Neural progenitor cell (in vitro differentiated cells): Measurements from ENCODE around the gene ARAF. TPM values are rescaled to one million over a fixed set of nuclear protein-coding genes. Genes with fewer than 3 reads are reported as not detected.

Experiments
- DNase-seq: peaks from one replicate; pipeline ENCODE4 v3.0.0-alpha.2; 2016; ENCODE audit warnings: low spot score
- H2AFZ ChIP-seq: fragments of 200-600 bp; sonication (generic); replicated peaks from 2 replicates; pipeline ENCODE4 v1.6.1; 2016; ENCODE audit warnings: antibody characterized with exemption
- H3F3A ChIP-seq: fragments of 200-600 bp; sonication (generic); 2 replicates; pipeline ENCODE4 v1.6.1; 2016; ENCODE audit warnings: antibody characterized with exemption, low read depth
- H3K27ac ChIP-seq: fragments of 200-600 bp; sonication (generic); 2 replicates; pipeline ENCODE4 v1.5.1; 2016; ENCODE audit warnings: mild to moderate bottlenecking
- H3K27me3 ChIP-seq: fragments of 200-600 bp; sonication (generic); 2 replicates; pipeline ENCODE4 v1.6.1; 2016; ENCODE audit warnings: mild to moderate bottlenecking, moderate library complexity
- H3K36me3 ChIP-seq: fragments of 200-600 bp; sonication (generic); 2 replicates; pipeline ENCODE4 v1.5.1; 2016
- H3K4me1 ChIP-seq: fragments of 200-600 bp; sonication (generic); 2 replicates; pipeline ENCODE4 v1.6.1; 2016; ENCODE audit warnings: mixed run types
- H3K4me2 ChIP-seq: fragments of 200-600 bp; sonication (generic); 2 replicates; pipeline ENCODE4 v1.6.1; 2016
- H3K4me3 ChIP-seq: fragments of 200-600 bp; sonication (generic); 2 replicates; pipeline ENCODE4 v1.5.1; 2016
- H3K79me2 ChIP-seq: fragments of 200-600 bp; sonication (generic); 2 replicates; pipeline ENCODE4 v1.6.1; 2016; ENCODE audit warnings: low read depth
- H3K9ac ChIP-seq: fragments of 200-600 bp; sonication (generic); 2 replicates; pipeline ENCODE4 v1.6.1; 2016
- H3K9me3 ChIP-seq: fragments of 200-600 bp; sonication (generic); 2 replicates; pipeline ENCODE4 v1.5.1; 2016; ENCODE audit warnings: low read depth
- H4K20me1 ChIP-seq: fragments of 200-600 bp; sonication (generic); 2 replicates; pipeline ENCODE4 v1.6.1; 2016; ENCODE audit warnings: low read depth
- H3K27ac Mint-ChIP-seq: 3 replicates; pipeline ENCODE4 v1.8.0; 2021; ENCODE audit warnings: mixed read lengths
- H3K27me3 Mint-ChIP-seq: 2 replicates; pipeline ENCODE4 v1.8.0; 2022; ENCODE audit warnings: low read depth, mild to moderate bottlenecking, inconsistent platforms, moderate library complexity, mixed read lengths; ENCODE audit not compliant: insufficient read depth
- H3K36me3 Mint-ChIP-seq: 3 replicates; pipeline ENCODE4 v1.8.0; 2021; ENCODE audit warnings: mixed read lengths
- H3K4me1 Mint-ChIP-seq: 3 replicates; pipeline ENCODE4 v1.8.0; 2021; ENCODE audit warnings: mixed read lengths
- H3K4me3 Mint-ChIP-seq: 3 replicates; pipeline ENCODE4 v1.8.0; 2021; ENCODE audit warnings: mild to moderate bottlenecking, moderate library complexity, mixed read lengths
- H3K9me3 Mint-ChIP-seq: 3 replicates; pipeline ENCODE4 v1.8.0; 2020; ENCODE audit warnings: mixed read lengths
- EZH2 ChIP-seq: fragments of 200-600 bp; sonication (generic); IDR thresholded peaks from 2 replicates; pipeline ENCODE4 v1.6.1; 2017; ENCODE audit warnings: antibody characterized with exemption, mild to moderate bottlenecking, moderate library complexity
- EZH2phosphoT487 ChIP-seq: fragments of 200-600 bp; sonication (generic); IDR thresholded peaks from 2 replicates; pipeline ENCODE4 v1.6.1; 2017; ENCODE audit warnings: antibody characterized with exemption
- total RNA-seq: library from RNA; depleted of rRNA; stranded (reverse); fragments of >200 nt; gene quantifications from 2 replicates; pipeline ENCODE4 v1.2.3, GENCODE V29; 2015; ENCODE audit warnings: low replicate concordance
- TF ChIP-seq, protein P1 (sequence below): fragments of 200-600 bp; sonication (generic); IDR thresholded peaks from 2 replicates; pipeline ENCODE4 v1.5.1; 2017; ENCODE audit warnings: antibody characterized with exemption, mild to moderate bottlenecking

The ARAF gene
- total RNA-seq, 1 donor from 2014 or later = 17.4 TPM

DNA sequence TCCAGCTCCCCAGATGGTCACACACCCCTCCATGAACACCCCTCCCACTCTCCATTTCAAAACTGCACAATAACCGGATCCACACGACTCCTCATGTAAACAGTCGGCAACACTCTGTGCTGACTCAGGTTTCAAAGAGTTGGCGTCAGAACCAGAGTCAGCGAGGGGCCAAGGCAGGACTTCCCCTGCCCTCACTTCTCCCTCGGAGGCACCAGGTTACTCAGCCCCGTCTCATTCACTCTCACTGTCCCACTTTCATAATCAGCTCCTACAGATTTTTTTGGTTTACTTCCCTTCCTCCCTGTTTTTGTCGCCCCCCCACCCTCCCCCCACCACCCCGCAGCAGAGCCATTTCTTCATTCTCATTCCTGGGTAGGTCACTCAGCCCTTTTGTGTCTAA lies 18.5 kb downstream of the ARAF start:
- Histone ChIP-seq H3K9ac (no peak overlapping the region), H4K20me1 (no peaks in the 10 kb centered on the region), H3K4me3 (no peak overlapping the region), H3F3A (no peaks in the 10 kb centered on the region), H3K27me3 (no peaks in the 10 kb centered on the region), H3K4me1 (no peaks in the 10 kb centered on the region), H3K27ac (no peak overlapping the region), H3K79me2 (no peaks in the 10 kb centered on the region), H3K4me2 (no peak overlapping the region), H2AFZ (no peak overlapping the region), H3K36me3 (no peaks in the 10 kb centered on the region), H3K9me3 (no peaks in the 10 kb centered on the region)
- no peak overlapping the region for H3K27ac Mint-ChIP-seq
- TF ChIP-seq EZH2phosphoT487 (no peak), EZH2 (no peak)
- TF ChIP-seq, protein P1, sequence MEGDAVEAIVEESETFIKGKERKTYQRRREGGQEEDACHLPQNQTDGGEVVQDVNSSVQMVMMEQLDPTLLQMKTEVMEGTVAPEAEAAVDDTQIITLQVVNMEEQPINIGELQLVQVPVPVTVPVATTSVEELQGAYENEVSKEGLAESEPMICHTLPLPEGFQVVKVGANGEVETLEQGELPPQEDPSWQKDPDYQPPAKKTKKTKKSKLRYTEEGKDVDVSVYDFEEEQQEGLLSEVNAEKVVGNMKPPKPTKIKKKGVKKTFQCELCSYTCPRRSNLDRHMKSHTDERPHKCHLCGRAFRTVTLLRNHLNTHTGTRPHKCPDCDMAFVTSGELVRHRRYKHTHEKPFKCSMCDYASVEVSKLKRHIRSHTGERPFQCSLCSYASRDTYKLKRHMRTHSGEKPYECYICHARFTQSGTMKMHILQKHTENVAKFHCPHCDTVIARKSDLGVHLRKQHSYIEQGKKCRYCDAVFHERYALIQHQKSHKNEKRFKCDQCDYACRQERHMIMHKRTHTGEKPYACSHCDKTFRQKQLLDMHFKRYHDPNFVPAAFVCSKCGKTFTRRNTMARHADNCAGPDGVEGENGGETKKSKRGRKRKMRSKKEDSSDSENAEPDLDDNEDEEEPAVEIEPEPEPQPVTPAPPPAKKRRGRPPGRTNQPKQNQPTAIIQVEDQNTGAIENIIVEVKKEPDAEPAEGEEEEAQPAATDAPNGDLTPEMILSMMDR = no peak
- no peak for DNase-seq
- no peak overlapping the region for H3K4me3 Mint-ChIP-seq
- H3K9me3 Mint-ChIP-seq = peaks cover 14% of the 10 kb centered on the region
- peaks cover 10% of the 10 kb centered on the region for H3K4me1 Mint-ChIP-seq
- H3K27me3 Mint-ChIP-seq = peaks cover 7% of the 10 kb centered on the region
- no peaks in the 10 kb centered on the region for H3K36me3 Mint-ChIP-seq

DNA sequence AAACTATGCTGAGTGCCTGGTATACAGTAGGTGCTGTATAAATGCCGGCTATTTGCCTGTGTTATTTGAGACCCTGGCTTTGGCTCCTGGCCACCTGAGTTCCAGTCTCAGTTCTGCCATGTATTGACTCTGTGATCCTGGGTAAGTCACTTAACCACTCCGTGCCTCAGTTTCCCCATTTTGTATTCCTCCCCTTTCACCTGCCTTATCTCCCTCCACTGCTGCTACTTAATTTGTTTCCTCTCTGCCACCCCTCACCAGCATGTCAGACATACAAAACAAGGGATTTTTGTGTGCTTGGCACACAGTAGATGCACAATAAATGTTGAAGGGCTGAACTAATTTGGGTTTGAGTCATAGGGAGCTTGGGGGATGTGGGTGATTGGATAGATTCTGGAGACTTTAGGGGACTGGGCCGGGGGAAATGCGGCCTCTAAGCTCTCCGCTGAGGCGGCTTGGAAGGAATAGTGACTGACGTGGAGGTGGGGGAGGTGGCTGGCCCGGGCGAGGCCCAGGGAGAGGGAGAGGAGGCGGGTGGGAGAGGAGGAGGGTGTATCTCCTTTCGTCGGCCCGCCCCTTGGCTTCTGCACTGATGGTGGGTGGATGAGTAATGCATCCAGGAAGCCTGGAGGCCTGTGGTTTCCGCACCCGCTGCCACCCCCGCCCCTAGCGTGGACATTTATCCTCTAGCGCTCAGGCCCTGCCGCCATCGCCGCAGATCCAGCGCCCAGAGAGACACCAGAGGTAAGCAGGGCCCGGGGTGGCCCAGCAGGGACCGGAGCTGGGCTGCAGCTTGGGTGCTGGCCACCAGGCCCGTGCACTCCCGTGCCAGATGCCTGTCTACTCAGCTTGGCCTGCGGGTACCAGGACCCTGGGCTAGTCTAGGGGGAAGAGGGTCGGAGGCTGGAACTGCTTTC lies 21.0 kb downstream of the ARAF start, which contains the start of gene TIMP1:
TSS of gene TIMP1 (plus strand) at position 706 of the 917 bp plus-strand sequence. CDS start 980 bp downstream, outside the sequence.
- Histone ChIP-seq H3K4me1 (no peaks in the 10 kb centered on the region), H3K79me2 (no peaks in the 10 kb centered on the region), H2AFZ (no peak within 1 kb of the TSS), H3F3A (no peaks in the 10 kb centered on the region), H3K4me2 (peak within 1 kb of the TSS; percentile 68), H3K27me3 (no peaks in the 10 kb centered on the region), H3K4me3 (peak within 1 kb of the TSS; percentile 45), H3K9ac (peak within 1 kb of the TSS; percentile 25), H3K9me3 (no peaks in the 10 kb centered on the region), H4K20me1 (no peaks in the 10 kb centered on the region), H3K36me3 (no peaks in the 10 kb centered on the region), H3K27ac (no peak within 1 kb of the TSS)
- peak; percentile 83 for DNase-seq
- Mint-ChIP-seq H3K4me3 (peak within 1 kb of the TSS; percentile 65), H3K9me3 (peaks cover 18% of the 10 kb centered on the region), H3K36me3 (peaks cover 4% of the 10 kb centered on the region), H3K27me3 (peaks cover 10% of the 10 kb centered on the region), H3K27ac (peak within 1 kb of the TSS; percentile 11), H3K4me1 (peaks cover 10% of the 10 kb centered on the region)
- TF ChIP-seq EZH2 (no peak), EZH2phosphoT487 (no peak)
- TF ChIP-seq, protein P1 = no peak

GRCh38 chrX:47583240-47583861 lies 22.3 kb downstream of the ARAF start:
- no peaks in the 10 kb centered on the region for H3K79me2 ChIP-seq
- H3K27me3 ChIP-seq = no peaks in the 10 kb centered on the region
- no peak overlapping the region for H2AFZ ChIP-seq
- peaks cover 14% of the 10 kb centered on the region for H3K9me3 Mint-ChIP-seq
- H3K36me3 Mint-ChIP-seq = peaks cover 6% of the 10 kb centered on the region
- H3F3A ChIP-seq = no peaks in the 10 kb centered on the region
- H3K9ac ChIP-seq = no peak overlapping the region
- no peaks in the 10 kb centered on the region for H3K36me3 ChIP-seq
- H3K27ac ChIP-seq = no peak overlapping the region
- H3K4me1 ChIP-seq = no peaks in the 10 kb centered on the region
- peak overlapping the region; percentile 61 for H3K4me3 Mint-ChIP-seq
- peaks cover 7% of the 10 kb centered on the region for H3K27me3 Mint-ChIP-seq
- no peak overlapping the region for H3K4me3 ChIP-seq
- no peaks in the 10 kb centered on the region for H4K20me1 ChIP-seq
- H3K4me1 Mint-ChIP-seq = peaks cover 7% of the 10 kb centered on the region
- H3K4me2 ChIP-seq = peak overlapping the region; percentile 68
- no peak overlapping the region for H3K27ac Mint-ChIP-seq
- TF ChIP-seq EZH2phosphoT487 = no peak
- TF ChIP-seq, protein P1 = no peak
- no peak for TF ChIP-seq EZH2
- H3K9me3 ChIP-seq = no peaks in the 10 kb centered on the region
- no peak for DNase-seq
